Measurements from ENCODE around the gene SORBS1. TPM values are rescaled to one million over a fixed set of nuclear protein-coding genes. Genes with fewer than 3 reads are reported as not detected.
A peak's percentile ranks its signal among the peaks of the same experiment; 100 is the strongest.

Gene SORBS1
- total and polyA plus RNA-seq, 2 of the 13 experiments (the other 11 are each of a cell fraction or from before 2014, with no cell fraction given), result 16.8 to 39.8 TPM

DNA sequence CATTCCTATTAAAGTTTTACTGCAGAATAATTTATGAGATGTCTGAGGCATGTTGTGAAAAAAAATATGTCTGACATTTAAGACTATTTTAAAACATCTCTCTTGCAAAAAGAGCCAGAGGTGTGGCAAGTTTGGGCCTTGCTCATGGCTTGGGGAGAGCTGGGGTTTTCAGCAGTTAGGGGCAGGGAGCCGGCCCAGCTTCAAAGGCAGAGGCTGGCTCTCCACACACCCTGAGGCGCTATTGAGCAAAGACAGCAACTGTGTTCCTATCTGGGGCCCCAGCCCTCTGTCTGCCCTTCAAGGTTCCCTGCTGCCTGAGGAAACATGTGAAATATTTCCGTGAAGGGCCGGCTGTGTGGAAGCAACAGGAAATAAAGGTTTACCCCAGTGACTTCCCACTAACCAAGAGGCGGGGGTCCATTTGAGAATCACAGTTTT is 94.0 kb downstream of the SORBS1 start (continued):
- TF ChIP-seq ZNF556 (CRISPR knock-in tag; IDR thresholded peaks at IDR 0.05; ENCODE audit: borderline replicate concordance) (no peak; the same call in 1 of the 2 replicates), FOSL1 (CRISPR knock-in tag; IDR thresholded peaks at IDR 0.05; ENCODE audit: borderline replicate concordance) (no peak), NR2F2 (IDR thresholded peaks at IDR 0.05; ENCODE audit: borderline replicate concordance, low read depth) (no peak), ZNF75D (CRISPR knock-in tag; IDR thresholded peaks at IDR 0.05; ENCODE audit: borderline replicate concordance) (no peak), TBX2 (CRISPR knock-in tag; IDR thresholded peaks at IDR 0.05; ENCODE audit: borderline replicate concordance) (peak; percentile 86), MXD4 (CRISPR knock-in tag; IDR thresholded peaks at IDR 0.05) (0 out of 2 replicates have a peak, but pooled peaks have one; percentile 24), ZMYM2 (CRISPR knock-in tag; IDR thresholded peaks at IDR 0.05) (no peak), AHR (CRISPR knock-in tag; IDR thresholded peaks at IDR 0.05) (no peak), KDM5B (CRISPR knock-in tag; IDR thresholded peaks at IDR 0.05; ENCODE audit: borderline replicate concordance) (0 out of 2 replicates have a peak, but pooled peaks have one; percentile 31), STAG1 (CRISPR knock-in tag; IDR thresholded peaks at IDR 0.05) (peak; percentile 73), SOX13 (IDR thresholded peaks at IDR 0.05) (no peak), SOX13 (CRISPR knock-in tag; conservative IDR thresholded peaks at IDR 0.05 in 1 of 2, IDR thresholded peaks at IDR 0.05 in 1 of 2) (peak in 1 of 2 experiments; percentile 58; a peak in 2 of 4 replicates), SMAD1 (CRISPR knock-in tag; IDR thresholded peaks at IDR 0.05; ENCODE audit: borderline replicate concordance, low read depth) (no peak), ZNF543 (CRISPR knock-in tag; IDR thresholded peaks at IDR 0.05) (no peak), ZNF678 (CRISPR knock-in tag; IDR thresholded peaks at IDR 0.05) (no peak), MED13 (CRISPR knock-in tag; IDR thresholded peaks at IDR 0.05) (0 out of 2 replicates have a peak, but pooled peaks have one; percentile 35), GTF3A (CRISPR knock-in tag; conservative IDR thresholded peaks at IDR 0.05) (no peak), RCOR2 (CRISPR knock-in tag; IDR thresholded peaks at IDR 0.05) (peak; percentile 69), ZNF256 (CRISPR knock-in tag; conservative IDR thresholded peaks at IDR 0.05) (no peak), TFDP1 (CRISPR knock-in tag; IDR thresholded peaks at IDR 0.05; ENCODE audit: borderline replicate concordance) (peak; percentile 30; the same call in 1 of the 2 replicates), ZNF660 (CRISPR knock-in tag; IDR thresholded peaks at IDR 0.05; ENCODE audit: borderline replicate concordance, low read depth) (no peak), ZNF317 (CRISPR knock-in tag; IDR thresholded peaks at IDR 0.05) (0 out of 2 replicates have a peak, but pooled peaks have one; percentile 30), ZEB1 (IDR thresholded peaks at IDR 0.05; ENCODE audit: insufficient replicate concordance, low read depth) (no peak), MAX (IDR thresholded peaks at IDR 0.05) (peak; percentile 46; the same call in 1 of the 2 replicates), ZNF629 (CRISPR knock-in tag; conservative IDR thresholded peaks at IDR 0.05) (peak; percentile 61), ZBTB3 (CRISPR knock-in tag; IDR thresholded peaks at IDR 0.05; ENCODE audit: borderline replicate concordance, low read depth) (no peak)
- TF ChIP-seq, protein P1, sequence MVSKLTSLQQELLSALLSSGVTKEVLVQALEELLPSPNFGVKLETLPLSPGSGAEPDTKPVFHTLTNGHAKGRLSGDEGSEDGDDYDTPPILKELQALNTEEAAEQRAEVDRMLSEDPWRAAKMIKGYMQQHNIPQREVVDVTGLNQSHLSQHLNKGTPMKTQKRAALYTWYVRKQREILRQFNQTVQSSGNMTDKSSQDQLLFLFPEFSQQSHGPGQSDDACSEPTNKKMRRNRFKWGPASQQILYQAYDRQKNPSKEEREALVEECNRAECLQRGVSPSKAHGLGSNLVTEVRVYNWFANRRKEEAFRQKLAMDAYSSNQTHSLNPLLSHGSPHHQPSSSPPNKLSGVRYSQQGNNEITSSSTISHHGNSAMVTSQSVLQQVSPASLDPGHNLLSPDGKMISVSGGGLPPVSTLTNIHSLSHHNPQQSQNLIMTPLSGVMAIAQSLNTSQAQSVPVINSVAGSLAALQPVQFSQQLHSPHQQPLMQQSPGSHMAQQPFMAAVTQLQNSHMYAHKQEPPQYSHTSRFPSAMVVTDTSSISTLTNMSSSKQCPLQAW (CRISPR knock-in tag; IDR thresholded peaks at IDR 0.05), result peak; percentile 73
